Activated T-cell treated with anti-CD3 and anti-CD28 coated beads, Interleukin-2, amount 50 U/mL, for 4 hours (primary cell): Measurements from ENCODE around the gene CDYL. TPM values are rescaled to one million over a fixed set of nuclear protein-coding genes. Genes with fewer than 3 reads are reported as not detected.

ENCODE experiments used
- ATAC-seq, 2 donors: fragments of 200-7000 bp; cut with Tn5 transposase; one replicate each; pipeline ENCODE4 v1.10.0; 2021
- DNase-seq: peaks from one replicate; pipeline ENCODE4 v3.0.0-alpha.2; 2020
- H3K27me3 Mint-ChIP-seq: one replicate; pipeline ENCODE4 v1.8.0; 2021; ENCODE audit warnings: low read depth, mixed read lengths
- H3K36me3 Mint-ChIP-seq: one replicate; pipeline ENCODE4 v1.8.0; 2022; ENCODE audit warnings: mixed read lengths; ENCODE audit not compliant: insufficient read depth
- H3K4me1 Mint-ChIP-seq: one replicate; pipeline ENCODE4 v1.8.0; 2021; ENCODE audit warnings: low read depth, mixed read lengths
- H3K4me3 Mint-ChIP-seq: one replicate; pipeline ENCODE4 v1.8.0; 2021; ENCODE audit warnings: mild to moderate bottlenecking, moderate library complexity, mixed read lengths
- H3K9me3 Mint-ChIP-seq: one replicate; pipeline ENCODE4 v1.8.0; 2021; ENCODE audit warnings: mixed read lengths
- total RNA-seq, 3 donors: library from RNA; stranded (reverse); gene quantifications; one replicate each; pipeline ENCODE4 v1.2.1, GENCODE V29; 2021

The CDYL gene
- total RNA-seq, 3 donors from 2014 or later: 19.1 to 22.3 (median 21.4) TPM

DNA sequence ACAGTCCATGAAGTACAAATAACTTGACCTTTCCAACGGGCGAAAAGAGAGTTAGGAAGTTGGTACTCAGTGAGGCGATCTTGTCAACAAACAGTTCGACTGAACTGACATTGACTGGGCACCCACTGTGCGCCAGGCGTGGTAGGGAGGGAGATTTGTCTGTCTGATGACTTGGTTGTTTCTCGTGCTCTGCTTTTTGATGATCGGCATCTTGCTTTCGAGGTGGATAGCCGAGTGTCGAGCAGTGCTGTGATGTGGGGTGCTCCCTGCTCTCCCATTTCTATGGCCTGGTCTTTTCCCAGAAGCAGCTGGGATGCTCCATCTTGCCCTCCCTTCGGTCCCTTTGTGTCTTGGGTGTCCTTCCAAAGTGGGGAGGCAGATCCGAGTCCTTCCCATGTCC, 197.2 kb downstream of the CDYL start:
- ATAC-seq: no peak
- peaks cover 10% of the 10 kb centered on the region for H3K9me3 Mint-ChIP-seq
- no peak overlapping the region for H3K4me3 Mint-ChIP-seq
- DNase-seq: no peak
- no peaks in the 10 kb centered on the region for H3K36me3 Mint-ChIP-seq
- no peaks in the 10 kb centered on the region for H3K4me1 Mint-ChIP-seq
- H3K27me3 Mint-ChIP-seq: peaks cover 8% of the 10 kb centered on the region

DNA sequence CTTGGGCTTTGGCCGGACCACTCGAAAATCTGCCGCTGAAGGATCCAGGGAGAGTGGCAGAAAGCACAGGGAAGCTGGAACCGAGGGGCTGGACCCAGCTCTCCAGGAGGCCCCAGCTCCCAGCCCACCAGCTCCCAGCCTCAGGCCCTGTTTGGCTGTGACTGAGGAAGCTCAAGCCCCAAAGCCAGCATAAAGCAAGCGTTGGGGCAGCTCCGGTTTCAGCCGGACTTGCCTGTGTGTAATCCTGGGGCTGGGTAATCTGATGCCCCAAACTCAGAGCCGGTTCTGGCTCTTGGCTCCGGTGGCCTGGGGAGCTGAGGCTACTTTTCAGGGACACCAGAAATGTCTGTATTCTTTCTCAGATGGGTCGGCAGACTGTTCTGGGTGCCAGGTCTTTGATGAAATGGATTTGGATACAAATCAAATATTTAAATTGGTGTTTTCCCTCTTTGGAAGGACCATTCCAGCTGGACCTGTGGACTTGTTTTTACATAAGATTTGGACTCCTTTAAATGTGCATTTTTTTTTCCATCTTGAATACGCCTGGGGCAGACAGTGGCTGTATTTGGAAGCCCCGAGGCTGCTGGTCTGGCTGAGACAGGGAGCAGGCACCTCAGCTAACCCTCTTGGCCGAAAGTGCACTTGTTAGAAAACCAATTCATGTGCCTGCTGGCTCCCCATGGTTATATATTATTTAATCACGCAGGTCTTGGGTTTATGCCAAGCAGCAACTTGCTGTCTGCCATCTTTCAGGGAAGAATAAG, 198.0 kb downstream of the CDYL start:
- ATAC-seq (no peak), DNase-seq (no peak)
- no peaks in the 10 kb centered on the region for H3K4me1 Mint-ChIP-seq
- H3K36me3 Mint-ChIP-seq: no peaks in the 10 kb centered on the region
- peaks cover 10% of the 10 kb centered on the region for H3K9me3 Mint-ChIP-seq
- H3K4me3 Mint-ChIP-seq: no peak overlapping the region
- peaks cover 8% of the 10 kb centered on the region for H3K27me3 Mint-ChIP-seq

DNA sequence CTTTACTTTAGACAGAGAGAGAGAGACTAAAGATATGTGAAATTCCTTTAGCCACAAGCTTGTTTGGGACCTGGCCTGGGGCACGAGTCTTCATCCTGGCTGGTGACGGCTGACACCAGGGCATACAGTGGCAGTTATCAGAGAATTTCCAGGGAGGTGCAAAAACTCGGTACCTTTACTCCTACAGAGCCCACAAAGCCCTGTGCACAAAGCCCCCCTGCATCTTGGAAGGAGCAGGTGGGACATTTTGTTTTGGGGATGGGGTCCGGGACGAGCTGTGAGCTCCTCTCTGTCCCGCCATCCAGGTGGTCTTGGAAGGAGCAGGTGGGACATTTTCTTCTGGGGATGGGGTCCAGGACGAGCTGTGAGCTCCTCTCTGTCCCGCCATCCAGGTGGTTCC, 198.8 kb downstream of the CDYL start:
- Mint-ChIP-seq H3K4me1 (no peaks in the 10 kb centered on the region), H3K27me3 (peaks cover 8% of the 10 kb centered on the region), H3K36me3 (no peaks in the 10 kb centered on the region), H3K4me3 (no peak overlapping the region), H3K9me3 (peaks cover 16% of the 10 kb centered on the region)
- DNase-seq (no peak), ATAC-seq (no peak)

DNA sequence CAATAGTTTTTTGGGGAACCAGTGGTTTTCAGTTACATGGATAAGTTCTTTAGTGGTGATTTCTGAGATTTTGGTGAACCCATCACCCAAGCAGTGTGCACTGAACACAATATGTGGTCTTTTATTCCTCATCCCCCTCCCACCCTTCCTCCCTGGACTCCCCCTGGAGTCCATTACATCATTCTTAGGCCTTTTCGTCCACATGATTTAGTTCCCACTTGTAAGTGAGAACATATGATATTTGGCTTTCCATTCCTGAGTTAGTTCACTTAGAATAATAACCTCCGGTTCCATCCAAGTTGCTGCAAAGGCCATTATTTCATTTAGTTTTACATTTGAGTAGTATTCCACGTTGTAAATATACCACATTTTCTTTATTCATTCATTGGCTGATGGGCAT, 199.3 kb downstream of the CDYL start:
- no peak for ATAC-seq
- Mint-ChIP-seq H3K4me3 (no peak overlapping the region), H3K4me1 (no peaks in the 10 kb centered on the region)

DNA sequence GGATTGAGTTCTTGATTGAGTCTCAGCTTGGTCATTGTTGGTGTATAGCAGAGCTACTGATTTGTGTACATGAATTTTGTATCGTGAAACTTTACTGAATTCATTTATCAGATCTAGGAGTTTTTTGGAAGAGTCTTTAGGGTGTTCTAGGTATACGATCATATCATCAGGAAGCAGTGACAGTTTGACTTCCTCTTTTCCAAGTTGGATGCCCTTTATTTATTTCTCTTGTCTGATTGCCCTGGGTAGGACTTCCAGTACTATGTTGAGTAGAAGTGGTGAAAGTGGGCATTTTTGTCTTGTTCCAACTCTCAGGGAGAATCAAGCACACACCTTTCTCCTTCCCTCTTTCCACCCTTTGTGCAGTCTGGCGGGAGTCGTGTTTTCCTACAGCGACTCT, 201.3 kb downstream of the CDYL start:
- DNase-seq (no peak), ATAC-seq (no peak)
- Mint-ChIP-seq H3K36me3 (no peaks in the 10 kb centered on the region), H3K4me1 (no peaks in the 10 kb centered on the region), H3K9me3 (peaks cover 16% of the 10 kb centered on the region), H3K4me3 (no peak overlapping the region), H3K27me3 (peaks cover 8% of the 10 kb centered on the region)

More for the DNA sequence above, 199.3 kb downstream of the CDYL start:
- peaks cover 16% of the 10 kb centered on the region for H3K9me3 Mint-ChIP-seq
- peaks cover 8% of the 10 kb centered on the region for H3K27me3 Mint-ChIP-seq
- no peaks in the 10 kb centered on the region for H3K36me3 Mint-ChIP-seq
- DNase-seq: no peak

DNA sequence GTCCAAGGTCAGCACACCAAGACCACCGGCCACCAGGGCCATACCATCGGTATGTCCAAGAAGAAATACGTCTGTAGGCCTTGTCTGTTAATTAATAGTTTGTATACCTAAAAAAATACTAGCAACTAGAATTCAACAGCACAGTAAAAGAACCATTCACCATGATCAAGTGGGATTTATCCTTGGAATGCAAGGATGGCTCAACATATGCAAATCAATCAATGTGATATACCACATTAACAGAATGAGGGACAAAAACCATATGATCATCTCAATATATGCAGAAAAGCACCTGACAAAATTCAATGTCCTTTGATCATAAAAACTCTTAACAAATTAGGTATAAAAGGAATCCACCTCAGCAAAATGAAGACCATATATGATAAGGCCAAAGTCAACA, 203.2 kb downstream of the CDYL start:
- no peaks in the 10 kb centered on the region for H3K36me3 Mint-ChIP-seq
- no peak for ATAC-seq
- H3K4me3 Mint-ChIP-seq: no peak overlapping the region
- peaks cover 8% of the 10 kb centered on the region for H3K27me3 Mint-ChIP-seq
- H3K9me3 Mint-ChIP-seq: peaks cover 16% of the 10 kb centered on the region
- no peak for DNase-seq
- H3K4me1 Mint-ChIP-seq: no peaks in the 10 kb centered on the region

DNA sequence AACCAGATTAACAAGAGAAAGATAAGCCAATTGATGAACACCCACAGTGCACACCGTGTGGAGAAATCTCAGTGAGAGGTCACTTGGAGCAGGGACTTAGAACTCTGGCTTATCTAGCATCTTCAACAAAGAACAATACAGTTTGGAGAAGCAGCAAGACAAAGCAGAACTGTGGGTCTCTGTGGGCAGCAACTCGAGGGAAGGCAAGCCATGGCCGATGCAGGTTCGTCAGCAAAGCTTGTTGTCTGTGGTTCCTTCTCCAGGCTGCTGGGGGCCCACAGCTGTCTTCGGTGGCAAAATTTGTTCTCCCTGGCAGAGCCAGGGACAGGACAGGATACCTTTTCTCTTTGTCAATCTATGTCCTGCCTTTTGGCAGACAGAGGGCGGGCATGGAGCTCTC, 205.6 kb downstream of the CDYL start:
- H3K9me3 Mint-ChIP-seq: peaks cover 10% of the 10 kb centered on the region
- H3K4me3 Mint-ChIP-seq: no peak overlapping the region
- DNase-seq: no peak
- H3K4me1 Mint-ChIP-seq: no peaks in the 10 kb centered on the region
- no peaks in the 10 kb centered on the region for H3K36me3 Mint-ChIP-seq
- no peak for ATAC-seq
- H3K27me3 Mint-ChIP-seq: peaks cover 3% of the 10 kb centered on the region

GRCh38 chr6:4983322-4983721, 207.1 kb downstream of the CDYL start:
- ATAC-seq: no peak
- Mint-ChIP-seq H3K4me3 (no peak overlapping the region), H3K4me1 (no peaks in the 10 kb centered on the region), H3K27me3 (no peaks in the 10 kb centered on the region), H3K9me3 (peaks cover 9% of the 10 kb centered on the region), H3K36me3 (no peaks in the 10 kb centered on the region)
- DNase-seq: no peak

DNA sequence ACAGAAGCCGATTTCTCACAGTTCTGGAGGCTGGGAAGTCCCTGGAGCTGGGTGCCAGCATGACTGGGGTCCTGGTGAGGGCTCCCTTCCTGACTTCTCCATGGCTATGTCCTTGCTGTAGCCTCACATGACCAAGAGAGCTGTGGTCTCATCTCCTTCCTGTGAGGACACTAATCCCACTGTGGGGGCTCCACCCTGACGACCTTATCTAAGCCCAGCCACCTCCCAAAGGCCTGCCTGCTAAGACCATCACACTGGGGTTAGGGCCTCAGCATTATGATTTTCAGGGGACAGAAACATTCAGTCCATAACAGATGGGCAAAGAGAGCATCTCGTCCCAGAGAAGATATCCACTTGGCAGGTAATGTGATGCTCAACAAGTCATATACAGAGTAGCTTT, 210.8 kb downstream of the CDYL start:
- ATAC-seq (no peak), DNase-seq (no peak)
- Mint-ChIP-seq H3K9me3 (peaks cover 3% of the 10 kb centered on the region), H3K36me3 (peaks cover 13% of the 10 kb centered on the region), H3K4me3 (no peak overlapping the region), H3K27me3 (no peaks in the 10 kb centered on the region), H3K4me1 (no peaks in the 10 kb centered on the region)

GRCh38 chr6:4987432-4987831, 211.2 kb downstream of the CDYL start:
- Mint-ChIP-seq H3K27me3 (no peaks in the 10 kb centered on the region), H3K4me1 (no peaks in the 10 kb centered on the region), H3K9me3 (peaks cover 3% of the 10 kb centered on the region), H3K4me3 (no peak overlapping the region), H3K36me3 (peaks cover 15% of the 10 kb centered on the region)
- ATAC-seq (no peak), DNase-seq (no peak)

DNA sequence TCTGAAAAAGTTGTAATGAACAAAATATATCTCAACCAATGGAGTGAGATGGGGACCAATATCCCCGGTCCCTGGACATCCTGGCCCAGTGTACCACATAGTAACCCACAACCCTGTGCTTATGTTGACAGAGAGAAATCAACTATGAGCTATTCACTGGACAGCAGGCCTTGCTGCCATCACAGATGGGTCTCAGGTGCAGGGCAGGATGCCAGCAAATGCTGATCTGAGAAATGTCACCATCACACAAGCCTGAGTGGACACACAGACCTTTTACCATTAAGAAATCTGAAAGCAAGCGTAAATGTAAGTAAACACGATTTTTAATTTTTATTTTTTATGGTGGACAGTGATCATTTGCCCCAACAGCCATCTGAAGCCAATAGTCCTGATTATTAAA, 218.5 kb downstream of the CDYL start:
- Mint-ChIP-seq H3K36me3 (peaks cover 60% of the 10 kb centered on the region), H3K4me1 (no peaks in the 10 kb centered on the region), H3K9me3 (no peaks in the 10 kb centered on the region), H3K4me3 (no peak overlapping the region), H3K27me3 (no peaks in the 10 kb centered on the region)
- ATAC-seq: no peak
- DNase-seq: no peak

DNA sequence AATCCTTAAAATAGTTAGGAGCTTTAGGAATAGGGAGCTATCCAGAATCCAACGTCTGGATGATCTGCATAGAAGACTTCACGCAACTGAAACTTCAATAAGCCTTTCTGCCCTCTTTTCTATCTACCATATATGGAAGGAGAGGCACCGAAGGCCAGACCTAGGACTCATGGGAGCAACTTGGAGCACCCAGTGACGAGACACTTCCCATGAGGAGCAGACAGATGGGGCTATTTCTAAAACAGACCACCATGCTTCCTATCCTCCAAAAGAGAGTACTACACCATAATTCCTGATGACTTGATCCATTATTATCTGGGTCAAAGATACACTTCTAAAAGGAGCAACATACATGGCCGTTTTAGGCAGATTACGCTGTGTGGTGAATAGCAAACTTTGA, 221.7 kb downstream of the CDYL start:
- no peak for DNase-seq
- ATAC-seq: no peak
- Mint-ChIP-seq H3K4me3 (no peak overlapping the region), H3K36me3 (peaks cover 53% of the 10 kb centered on the region), H3K9me3 (no peaks in the 10 kb centered on the region), H3K27me3 (no peaks in the 10 kb centered on the region), H3K4me1 (peaks cover 2% of the 10 kb centered on the region)

GRCh38 chr6:4999586-4999985, 223.4 kb downstream of the CDYL start:
- ATAC-seq (no peak), DNase-seq (no peak)
- Mint-ChIP-seq H3K36me3 (peaks cover 47% of the 10 kb centered on the region), H3K27me3 (no peaks in the 10 kb centered on the region), H3K9me3 (no peaks in the 10 kb centered on the region), H3K4me1 (peaks cover 12% of the 10 kb centered on the region), H3K4me3 (no peak overlapping the region)

DNA sequence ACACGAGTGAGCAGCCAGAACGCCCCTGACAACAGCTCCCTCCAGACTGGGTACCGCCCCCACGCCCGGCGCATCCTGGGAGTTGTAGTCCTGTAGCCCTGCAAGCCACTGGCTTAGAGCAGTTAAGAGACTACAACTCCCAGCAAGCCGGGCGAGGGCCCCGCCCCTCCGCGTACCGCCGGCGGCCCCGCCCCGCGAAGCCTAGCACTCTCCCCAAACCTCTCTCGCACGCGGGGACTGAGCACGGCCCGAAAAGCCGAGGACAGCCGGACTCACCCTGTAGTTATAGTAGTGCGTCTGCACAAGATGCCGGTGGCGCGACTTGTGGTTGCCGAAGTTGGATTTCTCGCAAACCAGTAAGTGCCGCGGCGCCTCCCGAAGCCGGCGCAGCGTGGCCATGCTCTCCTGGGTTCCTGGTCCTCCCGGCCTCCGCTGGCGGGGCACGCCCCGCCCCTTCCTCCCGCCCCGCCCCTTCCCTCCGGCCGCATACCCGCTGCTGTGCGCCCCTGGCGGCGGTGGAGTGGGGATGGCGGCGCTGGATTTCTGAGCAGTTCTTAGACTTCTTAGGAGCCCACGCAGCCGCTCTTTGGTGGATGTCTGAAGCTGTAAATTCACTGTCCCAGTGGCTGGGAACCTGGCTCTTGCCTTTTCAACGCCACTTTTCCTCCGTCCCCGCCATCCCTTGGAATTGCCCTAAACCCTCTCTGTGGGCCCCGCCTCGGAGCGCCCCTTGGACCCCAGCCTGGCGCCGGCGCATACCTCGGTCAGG, 227.6 kb downstream of the CDYL start, which contains the start of gene RPP40:
TSS of gene RPP40 (minus strand) at position 434 of the 769 bp plus-strand sequence. CDS start at position 399, 35 bp downstream.
- ATAC-seq: peak; percentile 96 to 97
- Mint-ChIP-seq H3K27me3 (no peaks in the 10 kb centered on the region), H3K9me3 (no peaks in the 10 kb centered on the region), H3K4me1 (peaks cover 14% of the 10 kb centered on the region), H3K4me3 (peak within 1 kb of the TSS; percentile 91), H3K36me3 (peaks cover 20% of the 10 kb centered on the region)
- peak; percentile 99 for DNase-seq
